Mucosa of descending colon (tissue), 3 donors: ENCODE results near the gene PDE1C. TPM values are rescaled to one million over a fixed set of nuclear protein-coding genes. Genes with fewer than 3 reads are reported as not detected.
"Not testable (repeated sequence)": the region's sequence is repeated elsewhere in the genome, so short reads cannot be mapped to it uniquely, and the experiment has no call there.

Experiments used
- ATAC-seq: fragments of 200-7000 bp; cut with Tn5 transposase; one replicate; pipeline ENCODE4 v1.9.1; 2020; ENCODE audit warnings: mild to moderate bottlenecking, moderate library complexity
- DNase-seq, 3 donors: peaks; one replicate each; pipeline ENCODE4 v3.0.0-alpha.2; 2020
- H3K36me3 ChIP-seq: fragments of 200-600 bp; one replicate; pipeline ENCODE4 v1.8.0; 2021; ENCODE audit warnings: low read depth, mild to moderate bottlenecking
- H3K4me1 ChIP-seq: fragments of 200-600 bp; one replicate; pipeline ENCODE4 v1.8.0; 2021; ENCODE audit warnings: low read depth, mild to moderate bottlenecking
- H3K4me3 ChIP-seq: fragments of 200-600 bp; one replicate; pipeline ENCODE4 v1.8.0; 2021; ENCODE audit warnings: mild to moderate bottlenecking
- H3K9me3 ChIP-seq: fragments of 200-600 bp; one replicate; pipeline ENCODE4 v1.8.0; 2021; ENCODE audit warnings: mild to moderate bottlenecking
- intact Hi-C, 2 donors: fragments of 100-400 bp; cut with DNase I in 1 of 2; cut with micrococcal nuclease in 1 of 2; formaldehyde crosslinking; loops; one replicate each; pipeline versions ENCODE4 v1.11.0 to v1.11.1; 2022; cut with DNase I, micrococcal nuclease
- total RNA-seq, 3 donors: library from RNA; stranded (reverse); fragmentation: NEBNext Ultra II Directional in 2 of 3; extraction: Animal tissue kit (Norgen Biotek cat#: 25700) in 2 of 3; gene quantifications; one replicate each; pipeline versions ENCODE4 v1.2.1 to v1.2.4, GENCODE V29; 2021 to 2023
- TF ChIP-seq, protein P1 (sequence below): fragments of 200-600 bp; IDR thresholded peaks from one replicate; pipeline ENCODE4 v1.8.0; 2022; ENCODE audit warnings: antibody characterized with exemption, mild to moderate bottlenecking
- donor health status: DM: no; HTN: no; CAD: no; lungs with moderate emphysema.
- donor health status: DM: no; HTN: no; CAD: no.
- donor health status: DM: no; HTN: yes; CAD: no.

Gene PDE1C
- total RNA-seq, 3 donors from 2014 or later: 2.5 to 4.8 (median 2.5) TPM

DNA sequence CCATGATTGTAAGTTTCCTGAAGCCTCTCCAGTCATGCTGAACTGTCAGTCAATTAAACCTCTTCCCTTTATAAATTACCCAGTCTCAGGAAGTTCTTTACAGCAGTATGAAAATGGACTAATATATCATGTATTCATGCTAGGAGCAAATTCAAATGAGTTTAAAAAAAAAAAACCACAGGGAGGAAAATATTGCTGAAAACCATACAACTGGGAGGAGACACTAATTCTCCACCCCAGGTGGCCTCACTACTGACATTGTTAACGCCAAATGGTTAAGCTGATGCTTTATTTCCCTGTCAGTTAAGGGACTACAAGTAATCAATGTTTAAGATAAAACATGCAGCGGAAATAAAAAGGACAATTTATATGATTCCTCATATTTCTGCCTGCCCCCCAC, 55.1 kb downstream of the PDE1C start:
- H3K4me3 ChIP-seq: no peak overlapping the region
- no peaks in the 10 kb centered on the region for H3K36me3 ChIP-seq
- no peaks in the 10 kb centered on the region for H3K4me1 ChIP-seq
- TF ChIP-seq, protein P1, sequence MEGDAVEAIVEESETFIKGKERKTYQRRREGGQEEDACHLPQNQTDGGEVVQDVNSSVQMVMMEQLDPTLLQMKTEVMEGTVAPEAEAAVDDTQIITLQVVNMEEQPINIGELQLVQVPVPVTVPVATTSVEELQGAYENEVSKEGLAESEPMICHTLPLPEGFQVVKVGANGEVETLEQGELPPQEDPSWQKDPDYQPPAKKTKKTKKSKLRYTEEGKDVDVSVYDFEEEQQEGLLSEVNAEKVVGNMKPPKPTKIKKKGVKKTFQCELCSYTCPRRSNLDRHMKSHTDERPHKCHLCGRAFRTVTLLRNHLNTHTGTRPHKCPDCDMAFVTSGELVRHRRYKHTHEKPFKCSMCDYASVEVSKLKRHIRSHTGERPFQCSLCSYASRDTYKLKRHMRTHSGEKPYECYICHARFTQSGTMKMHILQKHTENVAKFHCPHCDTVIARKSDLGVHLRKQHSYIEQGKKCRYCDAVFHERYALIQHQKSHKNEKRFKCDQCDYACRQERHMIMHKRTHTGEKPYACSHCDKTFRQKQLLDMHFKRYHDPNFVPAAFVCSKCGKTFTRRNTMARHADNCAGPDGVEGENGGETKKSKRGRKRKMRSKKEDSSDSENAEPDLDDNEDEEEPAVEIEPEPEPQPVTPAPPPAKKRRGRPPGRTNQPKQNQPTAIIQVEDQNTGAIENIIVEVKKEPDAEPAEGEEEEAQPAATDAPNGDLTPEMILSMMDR: no peak
- H3K9me3 ChIP-seq: peaks cover 2% of the 10 kb centered on the region
- DNase-seq (no peak), ATAC-seq (no peak)
- intact Hi-C loops: no loop called here

DNA sequence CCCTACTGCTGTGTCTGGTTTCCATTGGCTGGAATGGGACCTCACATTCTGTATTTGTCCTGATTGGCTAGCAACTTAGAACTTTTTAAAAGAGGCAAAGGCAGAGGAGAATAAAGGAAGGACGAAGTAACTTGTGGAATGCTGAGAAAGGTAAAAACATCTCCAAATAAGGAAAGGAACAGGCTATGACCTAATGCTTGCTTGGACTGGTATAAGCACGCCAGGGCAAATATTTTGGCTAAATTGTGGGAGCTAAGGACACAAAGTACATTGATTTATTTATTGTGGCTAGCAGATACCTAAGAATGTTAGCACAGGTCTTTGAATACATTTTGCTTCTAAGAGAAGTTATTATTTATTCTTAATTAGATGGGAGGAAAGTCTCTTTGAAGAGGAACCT, 56.7 kb downstream of the PDE1C start:
- H3K4me3 ChIP-seq, H3K9me3 ChIP-seq, H3K4me1 ChIP-seq, H3K36me3 ChIP-seq, DNase-seq, intact Hi-C loops, ATAC-seq: not testable (repeated sequence)

DNA sequence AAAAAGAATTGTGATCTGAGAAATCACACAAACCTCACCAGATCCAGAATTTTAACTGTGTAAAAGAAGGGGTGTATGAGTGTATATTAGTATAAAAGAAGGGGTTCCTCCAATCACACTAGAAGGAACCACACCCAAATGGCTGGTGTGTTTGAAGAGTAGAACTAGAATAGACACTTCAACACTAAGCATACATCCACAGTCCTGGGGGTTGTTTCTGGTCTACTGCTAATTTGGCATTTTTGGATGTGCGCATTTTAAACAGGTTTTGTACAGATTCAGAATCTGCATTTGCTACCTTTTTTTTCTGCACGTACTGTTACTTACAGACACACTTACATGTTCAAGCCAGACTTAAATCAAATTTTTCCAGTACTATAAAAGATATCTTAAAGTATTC, 64.6 kb downstream of the PDE1C start:
- intact Hi-C loops: no loop called here
- peaks cover 5% of the 10 kb centered on the region for H3K9me3 ChIP-seq
- TF ChIP-seq, protein P1: no peak
- DNase-seq (no peak), ATAC-seq (no peak)
- H3K36me3 ChIP-seq: no peaks in the 10 kb centered on the region
- H3K4me3 ChIP-seq: no peak overlapping the region
- no peaks in the 10 kb centered on the region for H3K4me1 ChIP-seq

DNA sequence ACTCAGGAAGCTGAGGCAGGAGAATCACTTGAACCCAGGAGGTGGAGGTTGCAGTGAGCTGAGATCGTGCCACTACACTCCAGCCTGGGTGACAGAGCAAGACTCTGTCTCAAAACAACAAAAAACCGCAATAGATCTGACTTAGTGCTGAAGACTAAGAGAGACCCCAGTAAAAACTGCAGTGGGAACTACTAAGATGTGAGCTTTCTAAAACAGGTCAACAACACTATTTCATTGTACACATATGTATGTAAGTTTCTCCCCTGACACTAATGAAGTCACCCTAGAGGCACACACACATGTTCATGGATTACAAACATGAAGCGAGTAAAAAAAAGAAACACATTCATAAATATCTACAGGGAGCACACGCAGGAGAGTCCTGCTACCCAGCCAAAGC, 68.3 kb downstream of the PDE1C start:
- TF ChIP-seq, protein P1: no peak
- Histone ChIP-seq H3K9me3 (peaks cover 5% of the 10 kb centered on the region), H3K4me1 (no peaks in the 10 kb centered on the region), H3K36me3 (no peaks in the 10 kb centered on the region), H3K4me3 (no peak overlapping the region)
- DNase-seq (no peak), ATAC-seq (no peak)
- intact Hi-C loops: no loop called here

DNA sequence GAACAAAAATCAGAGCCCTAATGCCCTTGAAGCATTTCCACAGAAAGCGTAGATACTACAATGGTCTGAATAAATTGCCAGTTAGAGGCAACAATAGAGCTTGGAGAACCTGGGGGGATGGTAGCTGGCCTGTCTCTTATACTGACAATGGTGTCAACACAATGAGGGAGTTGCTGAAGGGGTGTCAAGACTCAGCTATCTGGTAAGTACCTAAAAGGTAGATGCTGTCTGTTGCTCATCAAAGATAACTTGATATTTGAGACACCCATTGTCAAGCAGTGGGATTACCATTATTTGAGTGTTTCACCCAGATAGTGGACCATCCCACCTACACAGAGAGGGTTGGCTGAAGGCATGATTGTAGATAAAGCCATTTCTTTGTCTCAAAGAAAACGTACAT, 72.8 kb downstream of the PDE1C start:
- no peaks in the 10 kb centered on the region for H3K4me1 ChIP-seq
- H3K36me3 ChIP-seq: no peaks in the 10 kb centered on the region
- H3K9me3 ChIP-seq: peaks cover 5% of the 10 kb centered on the region
- H3K4me3 ChIP-seq: no peak overlapping the region
- DNase-seq (no peak), ATAC-seq (no peak)
- intact Hi-C loops: no loop called here
- TF ChIP-seq, protein P1: no peak

DNA sequence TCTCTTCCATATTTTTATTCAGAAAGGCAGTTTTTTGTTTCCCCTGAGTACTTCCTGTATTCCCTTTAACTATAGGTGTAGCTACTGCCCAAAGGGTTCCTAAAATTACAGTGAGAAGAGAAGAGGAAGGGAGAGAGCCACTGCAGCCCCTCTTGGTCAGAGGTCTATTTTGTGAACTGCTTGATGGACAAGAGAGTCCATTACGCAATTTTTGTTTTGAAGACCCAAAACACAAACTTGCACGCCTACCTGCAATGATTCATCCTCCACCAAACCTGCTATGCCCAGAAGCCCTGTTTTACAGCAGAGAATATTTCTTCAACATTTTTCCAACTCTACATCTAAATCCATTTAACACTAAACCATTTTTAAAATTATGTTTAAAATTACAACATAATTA, 75.1 kb downstream of the PDE1C start:
- intact Hi-C loops: no loop called here
- TF ChIP-seq, protein P1: no peak
- Histone ChIP-seq H3K4me1 (no peaks in the 10 kb centered on the region), H3K36me3 (no peaks in the 10 kb centered on the region), H3K9me3 (no peaks in the 10 kb centered on the region), H3K4me3 (no peak overlapping the region)
- no peak for ATAC-seq
- DNase-seq: no peak
